ACHN (cell line): ENCODE measurements around the gene CCDC85C.

Source experiments
- DNase-seq: peaks from one replicate; pipeline ENCODE4 v3.0.0-alpha.2; 2015
- in situ Hi-C: cut with HindIII; loops from 2 replicates; pipeline ENCODE4 v1.10.0; 2017; ENCODE audit warnings: low sequenced_read_pairs, low pct_ligation_motif_present, low pct_unique_long_range_greater_than_20kb

Gene CCDC85C

DNA sequence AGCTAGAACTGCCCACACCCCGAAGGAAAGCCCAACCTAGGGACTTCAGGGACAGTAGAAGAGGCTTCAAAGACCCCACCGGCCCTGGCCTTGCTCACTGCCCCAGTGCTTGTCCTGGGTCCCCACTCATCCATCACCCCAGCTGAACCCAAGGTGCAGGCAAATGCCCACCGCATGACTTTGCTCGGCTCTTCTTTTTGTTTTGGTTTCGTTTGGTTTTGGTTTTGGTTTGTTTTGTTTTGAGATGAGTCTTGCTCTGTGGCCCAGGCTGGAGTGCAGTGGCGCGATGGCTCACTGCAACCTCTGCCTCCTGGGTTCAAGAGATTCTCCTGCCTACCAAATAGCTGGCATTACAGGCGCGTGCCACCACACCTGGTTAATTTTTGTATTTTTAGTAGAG lies 9.0 kb downstream of the CCDC85C start:
- DNase-seq = no peak
- in situ Hi-C loops = no loop called here

DNA sequence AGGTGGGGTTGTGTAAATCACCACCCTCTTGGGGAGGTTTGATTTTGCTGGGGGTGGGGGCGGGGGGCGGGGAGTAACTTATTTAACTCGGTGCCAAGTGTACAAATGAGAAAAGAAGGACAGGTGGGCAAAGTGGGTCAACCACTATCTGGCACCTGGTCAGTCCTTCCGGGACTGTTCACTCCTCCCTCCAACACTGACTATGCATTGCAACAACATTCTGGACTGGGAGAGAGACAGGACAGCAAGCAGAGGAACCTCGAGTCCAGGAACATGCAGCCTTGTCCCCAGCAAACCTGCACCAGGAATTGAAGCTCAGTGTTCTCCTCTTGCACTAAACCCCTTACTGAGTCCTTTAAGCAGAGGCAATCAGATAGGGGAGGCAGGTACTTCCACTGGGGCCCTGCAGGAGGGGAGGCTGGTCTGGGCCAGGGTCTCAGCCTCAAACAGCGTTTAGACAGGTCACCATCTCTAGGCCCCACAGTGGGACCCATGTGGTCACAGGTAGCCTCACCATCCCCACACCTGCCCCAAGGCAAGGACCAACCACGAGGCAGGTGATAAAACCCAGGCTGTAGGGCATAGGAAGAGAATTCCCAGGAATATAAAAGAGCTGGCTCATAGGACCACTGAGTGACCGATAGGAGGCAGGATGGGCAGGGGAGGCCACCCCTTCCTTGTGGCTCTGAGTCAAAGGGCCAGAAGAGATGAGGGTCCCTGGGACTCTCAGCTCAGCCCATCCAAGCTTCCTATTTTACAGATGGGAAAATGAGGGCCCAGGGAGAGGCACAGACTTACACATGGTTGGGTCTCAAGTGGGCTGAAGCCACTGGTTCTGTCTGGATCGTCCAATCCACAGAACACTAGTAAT lies 9.8 kb downstream of the CCDC85C start:
- in situ Hi-C loops = no loop called here
- DNase-seq = no peak

DNA sequence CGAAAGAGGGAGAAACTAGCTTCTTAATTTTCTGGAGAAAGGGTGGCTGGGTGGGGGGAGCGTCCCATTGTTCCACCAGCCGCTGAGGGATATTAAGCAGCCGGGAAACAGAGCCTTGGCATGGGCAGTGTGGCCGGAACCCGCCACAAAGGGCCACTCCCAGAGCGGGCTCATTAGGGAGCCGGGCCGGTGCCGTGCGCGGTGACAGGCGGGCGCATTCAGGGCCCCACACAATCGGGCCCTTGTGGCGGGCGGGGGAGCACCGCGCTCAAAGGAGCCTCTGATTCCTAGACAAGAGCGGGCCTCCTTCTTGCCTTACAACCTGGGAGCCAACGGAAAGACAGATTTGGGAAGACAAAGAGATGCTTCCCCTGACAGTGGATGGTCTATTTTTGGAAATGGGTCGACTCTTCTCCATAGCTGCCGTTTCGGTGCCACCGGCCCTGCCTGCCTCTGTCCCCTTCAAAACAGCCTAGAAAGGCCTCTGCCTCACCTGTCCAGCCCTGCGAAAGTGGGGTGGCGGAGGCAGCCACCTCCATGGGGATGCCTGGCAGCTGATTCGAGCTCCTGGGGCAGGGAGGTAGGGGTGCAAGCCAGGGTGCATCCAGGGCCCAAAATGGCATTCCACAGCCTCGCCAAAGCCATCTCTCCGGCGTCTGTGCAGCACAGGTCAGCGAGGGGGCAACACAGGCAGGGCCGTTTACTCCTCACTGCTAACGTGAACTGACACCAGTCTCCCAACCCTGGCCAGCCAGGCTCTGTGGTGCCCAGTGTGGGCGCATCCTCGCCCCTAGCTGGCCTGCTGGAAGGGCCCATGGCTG lies 10.9 kb downstream of the CCDC85C start:
- no peak for DNase-seq
- in situ Hi-C loops = no loop called here

DNA sequence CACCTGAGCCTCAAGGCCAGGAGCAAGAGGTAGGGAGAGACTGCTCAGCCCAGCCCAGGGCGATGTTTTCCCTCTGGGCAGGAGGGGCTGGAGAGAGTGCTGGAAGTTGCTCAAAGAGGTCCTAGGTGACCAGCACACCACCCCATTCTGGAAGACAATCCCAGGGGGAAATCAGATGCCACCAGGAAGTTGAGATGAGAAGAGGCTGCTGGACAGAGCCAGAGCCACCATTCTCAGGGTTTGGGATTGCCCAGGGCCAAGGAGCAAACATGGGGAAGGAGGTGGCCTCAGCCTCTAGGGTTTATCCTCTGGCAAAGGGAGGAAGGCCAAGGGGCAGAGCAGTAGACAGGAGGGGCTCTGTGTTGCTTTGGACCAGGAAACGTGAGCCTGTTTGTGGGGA lies 11.6 kb downstream of the CCDC85C start:
- no peak for DNase-seq
- in situ Hi-C loops = no loop called here

DNA sequence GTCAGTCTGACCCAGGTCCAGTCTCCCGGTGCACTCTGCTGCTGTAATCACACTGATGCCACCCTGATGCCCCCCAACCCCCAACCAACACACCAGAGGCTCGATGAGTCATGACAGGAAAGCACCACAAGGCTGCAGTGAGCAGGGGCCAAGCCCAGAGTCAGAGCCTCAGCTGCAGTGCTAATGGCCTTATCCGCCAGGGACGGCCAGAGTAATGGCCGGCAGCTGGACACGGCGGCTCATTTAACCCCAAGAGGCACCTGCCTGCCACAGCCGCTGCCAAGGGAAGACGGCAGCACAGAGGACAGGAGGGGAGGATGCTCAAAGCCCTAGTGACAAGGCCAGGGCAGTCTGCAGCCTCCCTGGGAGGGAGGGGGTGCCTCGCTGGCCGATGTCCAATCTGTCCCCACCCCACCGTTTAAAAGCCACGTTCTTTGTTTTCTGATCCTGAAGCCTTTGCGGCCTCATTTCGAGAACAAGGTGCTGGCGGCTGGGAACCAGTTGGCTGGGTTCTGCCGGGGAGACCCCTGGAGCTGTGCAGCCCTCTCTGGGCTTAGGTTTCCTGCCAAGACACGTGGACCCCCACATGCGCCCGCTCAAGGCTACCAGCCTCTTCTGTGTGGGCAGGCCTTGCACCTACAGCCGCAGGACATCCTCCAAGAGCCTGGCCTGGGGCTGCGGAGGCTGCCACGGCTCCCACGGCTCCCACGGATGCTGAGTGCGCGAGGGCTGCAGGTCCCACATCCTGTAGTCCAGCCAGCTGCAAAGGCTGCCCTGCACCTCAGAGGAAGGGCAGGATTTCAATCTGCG lies 13.1 kb downstream of the CCDC85C start:
- in situ Hi-C loops = no loop called here
- DNase-seq = peak; percentile 57

DNA sequence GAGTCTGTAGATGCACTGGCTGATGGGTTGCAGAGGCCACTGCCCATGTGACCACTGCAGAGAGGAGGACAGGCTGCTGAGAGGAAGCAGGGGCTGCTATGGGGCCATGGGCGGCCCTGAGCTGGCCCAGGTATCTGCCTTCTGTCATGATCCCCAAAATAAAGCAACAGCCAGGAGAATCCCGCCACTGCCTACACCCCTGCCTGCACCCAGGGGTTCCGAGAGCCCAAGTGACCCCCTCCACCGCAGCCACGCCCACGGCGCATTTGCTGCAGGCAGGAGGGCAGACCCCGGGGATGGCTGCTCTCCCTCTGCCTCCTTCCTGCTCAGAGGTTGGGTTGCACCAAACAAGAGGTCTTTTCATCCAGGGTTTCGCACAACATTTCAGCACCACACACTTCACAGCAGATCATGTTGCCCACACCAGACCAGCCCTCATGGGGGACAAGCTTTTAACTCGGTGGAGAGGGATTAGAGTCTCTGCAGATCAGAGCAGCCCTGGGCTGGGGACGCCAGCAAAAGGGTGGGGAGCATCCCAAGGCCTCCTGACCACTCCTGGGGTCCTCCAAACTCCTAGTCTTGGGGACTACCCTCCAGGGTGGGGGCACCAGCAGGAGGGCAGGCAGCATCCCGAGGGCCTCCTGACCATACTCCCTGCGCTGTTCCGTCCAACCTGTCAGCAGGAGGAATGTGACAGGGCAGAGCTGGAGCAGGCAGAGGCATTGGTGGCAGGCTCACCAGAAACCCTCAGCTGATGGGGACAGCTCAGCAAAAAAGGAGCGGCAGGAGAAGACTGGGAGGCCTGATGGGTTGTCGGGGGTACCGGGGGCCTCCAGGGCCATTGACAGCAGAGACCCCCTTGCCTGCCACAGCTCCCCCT lies 14.1 kb downstream of the CCDC85C start:
- in situ Hi-C loops = no loop called here
- DNase-seq = no peak

DNA sequence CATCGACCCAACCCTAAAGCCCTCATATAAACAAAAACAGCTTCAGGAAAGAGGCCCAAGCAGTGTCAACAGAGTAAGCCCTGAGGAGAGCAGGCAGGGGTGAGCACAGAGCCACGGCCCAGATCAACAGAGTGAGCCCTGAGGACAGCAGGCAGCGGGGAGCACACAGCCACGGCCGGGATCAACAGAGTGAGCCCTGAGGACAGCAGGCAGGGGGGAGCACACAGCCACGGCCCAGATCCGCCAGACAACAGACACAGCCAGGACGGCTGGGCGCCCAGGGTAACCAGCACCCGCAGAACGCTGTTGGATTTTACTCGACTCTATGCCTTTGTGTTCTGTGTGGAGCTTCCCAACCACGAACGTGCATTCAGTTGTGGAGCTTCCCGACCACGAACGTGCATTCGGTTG lies 15.0 kb downstream of the CCDC85C start:
- in situ Hi-C loops = no loop called here
- DNase-seq = no peak

DNA sequence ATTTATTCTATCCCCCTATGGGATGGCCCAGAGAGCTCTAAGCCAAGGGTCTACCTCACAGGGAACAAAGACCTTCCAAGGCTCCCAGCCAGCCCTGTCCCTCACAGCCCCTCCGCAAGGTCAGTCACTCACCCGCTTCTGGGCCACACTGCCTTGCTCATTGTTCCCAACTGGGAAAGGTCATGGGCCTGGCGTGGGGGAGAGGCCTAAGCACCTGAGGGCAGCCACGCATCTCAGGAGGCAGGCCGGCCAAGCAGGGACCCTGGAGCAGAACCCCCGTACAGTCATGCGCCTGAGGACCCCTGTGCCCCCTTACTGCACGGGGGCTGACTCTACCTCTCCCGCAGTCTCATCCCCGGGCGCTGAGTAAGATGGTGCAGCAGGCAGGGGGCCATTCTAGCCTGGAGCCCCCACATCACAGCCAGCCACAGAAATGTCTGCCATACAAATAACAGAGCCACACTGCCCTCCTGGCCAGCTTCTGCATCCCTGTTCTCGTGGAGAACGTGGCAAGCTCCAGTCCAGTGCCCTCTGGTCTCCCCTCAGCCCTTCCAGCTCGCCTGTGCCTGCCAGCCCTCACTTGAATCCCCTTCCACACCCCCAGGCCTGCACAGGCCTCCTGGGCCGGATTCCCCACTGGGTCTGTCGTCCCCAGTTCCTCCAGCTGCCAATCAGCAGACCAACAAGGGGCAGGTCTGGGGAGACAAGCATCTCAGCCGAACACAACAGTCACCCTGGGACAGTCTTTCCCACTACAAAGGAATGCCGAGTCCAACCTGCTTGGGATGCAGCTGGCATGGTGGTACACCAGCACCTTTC lies 16.3 kb downstream of the CCDC85C start:
- no peak for DNase-seq
- in situ Hi-C loops = no loop called here

DNA sequence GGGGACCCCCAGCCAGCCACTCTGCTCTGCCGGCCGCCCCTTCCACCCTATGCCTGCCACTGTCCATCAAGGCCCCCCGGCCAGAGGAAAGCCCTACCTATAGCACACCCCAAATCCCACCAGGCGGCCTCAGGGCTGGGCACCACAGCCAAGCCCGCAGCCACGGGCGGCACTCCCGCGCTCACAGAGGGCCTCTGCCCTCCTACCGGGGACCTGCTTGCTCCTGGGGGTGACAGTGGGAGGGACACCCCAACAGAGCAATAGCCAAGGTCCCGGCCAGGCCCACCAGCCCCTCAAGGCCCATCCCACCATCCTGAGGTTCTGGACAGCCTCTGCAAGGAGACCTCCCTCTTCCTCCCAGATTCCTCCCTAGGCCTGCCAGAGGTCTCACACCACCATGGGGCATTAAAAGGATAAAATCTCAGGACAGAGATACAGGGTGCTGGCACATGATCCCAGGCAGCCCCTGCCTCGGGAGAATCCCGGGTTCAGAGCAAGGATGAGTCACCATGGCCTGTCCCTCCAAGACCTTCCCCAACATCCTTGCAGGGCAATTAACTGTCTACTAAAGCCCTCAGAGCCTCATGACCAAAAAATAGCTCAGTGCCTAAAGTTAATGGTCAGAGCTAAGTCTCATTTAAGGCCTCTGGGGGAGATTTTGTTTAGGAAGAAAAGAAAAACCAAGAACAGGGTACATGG lies 17.1 kb downstream of the CCDC85C start:
- no peak for DNase-seq
- in situ Hi-C loops = no loop called here

DNA sequence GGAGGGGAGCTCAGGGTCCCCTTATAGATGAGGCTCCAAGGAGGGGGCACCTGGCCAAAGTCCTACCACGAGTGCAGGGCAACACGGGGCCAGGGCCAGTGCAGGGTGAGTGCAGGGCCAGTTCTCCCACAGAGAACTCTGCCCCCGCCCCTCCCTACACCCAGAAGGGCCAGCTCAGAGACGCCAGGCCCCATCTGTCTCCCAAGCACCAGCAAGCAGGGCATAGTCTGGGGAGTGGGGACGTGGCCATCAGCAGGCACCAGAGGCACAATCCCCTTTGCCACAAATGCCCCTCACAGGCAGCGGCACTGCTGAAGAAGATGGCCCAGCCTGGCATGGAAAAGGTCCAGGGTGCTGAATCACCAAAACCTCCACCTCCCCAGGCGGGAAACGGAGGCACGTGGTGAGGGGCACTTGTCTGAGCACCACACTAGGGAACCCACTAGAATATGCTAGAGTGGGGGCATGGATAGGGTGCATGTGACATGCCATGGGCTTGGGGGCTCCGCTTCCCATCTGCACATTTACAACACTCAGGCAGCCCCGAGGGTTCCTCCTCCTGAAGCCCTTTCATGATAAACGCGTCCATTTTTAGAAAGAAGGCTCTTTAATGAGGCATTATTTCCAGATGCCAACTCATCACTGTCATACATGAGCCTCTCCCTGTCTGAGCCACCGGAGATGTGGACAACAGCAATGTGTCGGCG lies 17.8 kb downstream of the CCDC85C start:
- DNase-seq = no peak
- in situ Hi-C loops = no loop called here

DNA sequence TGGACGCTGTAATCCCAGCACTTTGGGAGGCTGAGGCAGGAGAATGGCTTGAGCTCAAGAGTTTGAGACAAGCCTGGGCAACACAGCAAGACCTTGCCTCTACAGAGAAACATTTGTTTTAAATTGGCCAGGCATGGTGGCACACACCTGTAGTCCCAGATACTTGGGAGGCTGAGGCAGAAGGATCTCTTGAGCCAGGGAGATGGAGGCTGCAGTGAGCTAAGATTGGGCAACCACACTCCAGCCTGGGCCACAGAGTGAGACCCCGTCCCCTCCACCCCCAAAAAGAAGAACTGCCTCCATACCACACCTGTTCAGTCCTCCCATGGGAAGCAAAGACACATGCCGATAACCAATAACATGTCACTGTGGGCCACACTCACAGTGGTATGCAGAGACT lies 19.2 kb downstream of the CCDC85C start:
- DNase-seq = no peak
- in situ Hi-C loops = no loop called here

DNA sequence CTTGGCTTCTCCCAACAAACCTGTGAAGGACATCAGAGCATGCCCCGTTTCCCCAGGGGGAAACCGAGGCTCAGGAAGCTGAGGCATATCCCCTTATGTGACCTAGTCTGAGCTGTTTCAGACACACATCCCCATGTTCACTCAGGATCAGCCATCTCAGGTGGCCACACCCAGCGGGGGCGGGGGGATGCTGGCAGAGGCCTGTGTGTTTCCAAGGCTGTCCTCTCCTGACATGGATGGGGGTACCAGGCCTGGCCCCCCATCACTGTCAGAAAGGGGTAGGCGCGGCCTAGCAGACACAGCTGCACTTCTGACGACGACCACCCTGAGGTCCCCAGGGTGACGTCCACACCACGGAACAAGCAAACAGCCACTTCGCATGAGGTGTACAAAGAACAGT lies 22.1 kb downstream of the CCDC85C start:
- DNase-seq = no peak
- in situ Hi-C loops = no loop called here

DNA sequence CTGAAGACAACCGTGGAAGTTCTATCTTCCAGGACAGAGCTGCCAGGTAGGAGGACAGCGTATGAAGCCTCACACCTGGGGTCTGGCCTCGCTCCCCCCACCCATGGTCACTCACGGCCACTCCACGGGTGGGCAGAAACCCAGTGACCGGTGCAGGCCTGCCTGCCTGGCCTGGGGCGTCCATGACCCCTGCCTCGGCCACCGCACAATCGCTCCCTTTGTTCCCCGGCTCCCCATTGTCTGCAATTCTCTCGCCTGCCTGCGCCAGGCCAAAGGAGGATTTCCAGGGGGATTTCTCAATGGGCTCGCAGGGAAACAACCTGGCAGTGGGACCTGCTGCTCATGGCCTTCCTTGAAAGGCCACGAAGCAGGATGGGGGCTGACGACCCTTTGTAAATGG lies 22.6 kb downstream of the CCDC85C start:
- in situ Hi-C loops = no loop called here
- DNase-seq = no peak

DNA sequence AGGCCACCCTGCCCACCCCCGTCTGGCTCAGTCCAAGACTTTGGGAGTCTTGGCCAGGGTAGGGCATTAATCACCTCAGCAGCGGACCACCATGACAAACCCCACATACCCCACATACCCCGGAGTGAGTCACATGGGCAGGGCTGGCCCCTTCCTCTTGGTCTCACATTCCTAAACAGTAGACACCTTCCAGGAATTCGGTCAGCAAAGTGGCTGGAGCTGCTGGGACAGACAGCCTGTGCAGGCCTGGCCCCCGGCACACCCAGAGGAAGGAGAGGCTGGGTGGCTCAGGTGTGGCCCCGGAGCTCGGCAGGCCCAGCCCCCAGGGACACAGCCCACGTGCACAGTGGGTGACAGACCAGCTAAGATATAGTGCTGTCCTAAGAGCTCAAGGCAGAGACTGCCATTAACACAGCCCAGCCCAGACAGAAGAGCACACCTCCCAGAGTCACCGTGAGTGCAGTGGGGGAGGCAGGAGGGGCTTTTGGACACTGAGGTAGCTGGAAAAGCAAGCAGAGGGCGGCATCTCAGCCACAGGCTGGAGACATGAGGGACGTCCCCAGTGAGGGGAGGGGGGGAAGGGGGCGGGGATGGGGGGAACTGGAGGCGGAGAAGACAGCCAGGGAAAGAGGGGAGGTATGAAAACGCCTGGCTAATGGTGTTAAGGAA lies 24.0 kb downstream of the CCDC85C start:
- in situ Hi-C loops = no loop called here
- DNase-seq = peak; percentile 87

DNA sequence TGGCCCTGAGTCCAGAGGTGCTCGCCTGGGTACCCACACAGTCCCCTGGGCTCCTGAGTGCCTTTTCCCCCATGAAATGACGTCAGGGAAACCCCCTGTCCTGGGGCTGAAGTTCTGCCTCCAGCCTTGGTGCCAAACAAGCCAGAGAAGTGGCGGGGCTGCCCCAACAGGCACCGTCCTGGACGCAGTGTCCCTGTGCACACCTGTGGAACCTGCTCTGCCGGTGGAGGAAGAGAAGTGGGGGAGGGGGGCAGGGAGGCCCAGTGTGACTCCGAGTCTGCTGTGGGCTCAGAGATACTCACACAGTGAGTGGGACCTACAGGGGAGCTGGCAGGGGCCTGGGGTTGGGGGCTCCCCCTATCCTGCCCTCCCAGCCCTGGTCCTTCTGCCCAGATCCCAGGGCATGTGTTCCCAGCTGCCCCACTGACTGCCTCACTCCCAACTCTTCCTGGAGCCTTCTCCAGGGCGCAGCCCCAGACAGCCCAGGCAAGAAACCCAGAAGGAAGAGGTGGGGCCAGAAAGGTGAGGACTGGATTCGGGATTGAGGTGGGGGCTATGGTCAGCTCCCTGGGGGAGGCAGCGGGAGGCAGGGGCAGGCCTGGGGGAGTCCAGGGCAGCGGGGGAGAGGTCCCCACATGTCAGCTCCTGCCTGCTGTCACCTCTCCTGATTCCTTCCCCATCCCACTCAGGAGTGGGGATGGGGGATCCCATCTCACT lies 24.7 kb downstream of the CCDC85C start:
- no peak for DNase-seq
- in situ Hi-C loops = no loop called here
